ENCODE results near the gene OR5T3. TPM values are rescaled to one million over a fixed set of nuclear protein-coding genes. Genes with fewer than 3 reads are reported as not detected.

Gene OR5T3
- polyA plus RNA-seq, 1 experiment, result not detected

- ChIA-PET CTCF (no interaction called here), POLR2A (no interaction called here)
- no peak for TF ChIP-seq CTCF (IDR thresholded peaks at IDR 0.05; ENCODE audit: insufficient read depth, low read depth, low read length)
- DNase-seq (ENCODE audit: low read depth), result no peak
- H3K36me3 ChIP-seq (ENCODE audit: control insufficient read depth, insufficient read depth, low read length), result no peaks in the 10 kb centered on the region
- H3K27me3 ChIP-seq (ENCODE audit: control insufficient read depth, insufficient read depth, low read length), result no peaks in the 10 kb centered on the region
- no peak within 1 kb of the TSS for H3K4me3 ChIP-seq (ENCODE audit: low read depth, low read length)
Measured at GRCh38 chr11:56273854-56274253, 21.8 kb downstream of the OR5T3 start, which contains the start of gene OR5T1. OR5T1 (plus strand) TSS chr11:56274154; CDS start chr11:56275639, 1,485 bp downstream.

GRCh38 chr11:56292154-56292553 is 40.1 kb downstream of the OR5T3 start, which contains the start of gene OR8H1:
OR8H1 (minus strand) TSS chr11:56292254; CDS start chr11:56291062, 1,192 bp downstream.
- Histone ChIP-seq H3K36me3 (ENCODE audit: control insufficient read depth, insufficient read depth, low read length) (no peaks in the 10 kb centered on the region), H3K4me3 (ENCODE audit: low read depth, low read length) (no peak within 1 kb of the TSS), H3K27me3 (ENCODE audit: control insufficient read depth, insufficient read depth, low read length) (no peaks in the 10 kb centered on the region)
- no peak for DNase-seq (ENCODE audit: low read depth)
- TF ChIP-seq CTCF (IDR thresholded peaks at IDR 0.05; ENCODE audit: insufficient read depth, low read depth, low read length), result no peak
- ChIA-PET POLR2A (no interaction called here), CTCF (no interaction called here)

- CTCF ChIA-PET, result no interaction called here
- H3K27me3 ChIP-seq (ENCODE audit: control insufficient read depth, insufficient read depth, low read length), result no peaks in the 10 kb centered on the region
- no peak overlapping the region for H3K4me3 ChIP-seq (ENCODE audit: low read depth, low read length)
- no peaks in the 10 kb centered on the region for H3K36me3 ChIP-seq (ENCODE audit: control insufficient read depth, insufficient read depth, low read length)
- POLR2A ChIA-PET, result no interaction called here
- no peak for DNase-seq (ENCODE audit: low read depth)
- TF ChIP-seq CTCF (IDR thresholded peaks at IDR 0.05; ENCODE audit: insufficient read depth, low read depth, low read length), result no peak
Measured at GRCh38 chr11:56296898-56297297, 44.8 kb downstream of the OR5T3 start.

Other genes starting within 250 kb of the OR5T3 start
- gene OR5AS1, start 224.6 kb upstream of the OR5T3 start, polyA plus RNA-seq (2011; rRNA removed), result not detected in 2 replicates
- not detected in 2 replicates for gene OR8I2, start 158.9 kb upstream of the OR5T3 start, polyA plus RNA-seq (2011; rRNA removed)
- gene OR8H2, start 148.6 kb upstream of the OR5T3 start, polyA plus RNA-seq (2011; rRNA removed), result not detected in 2 replicates
- not detected in 2 replicates for gene OR8H3, start 129.9 kb upstream of the OR5T3 start, polyA plus RNA-seq (2011; rRNA removed)
- not detected in 2 replicates for gene OR8J3, start 112.1 kb upstream of the OR5T3 start, polyA plus RNA-seq (2011; rRNA removed)
- gene OR8K5, start 91.9 kb upstream of the OR5T3 start, polyA plus RNA-seq (2011; rRNA removed), result not detected in 2 replicates
- gene OR5J2, start 75.6 kb upstream of the OR5T3 start, polyA plus RNA-seq (2011; rRNA removed), result not detected in 2 replicates
- not detected in 2 replicates for gene OR5T2, start 18.0 kb upstream of the OR5T3 start, polyA plus RNA-seq (2011; rRNA removed)
- not detected in 2 replicates for gene OR5T1, start 21.9 kb downstream of the OR5T3 start, polyA plus RNA-seq (2011; rRNA removed)
- gene OR8H1, start 40.0 kb downstream of the OR5T3 start, polyA plus RNA-seq (2011; rRNA removed), result not detected in 2 replicates
- not detected in 2 replicates for gene OR8K3, start 62.9 kb downstream of the OR5T3 start, polyA plus RNA-seq (2011; rRNA removed)
- gene OR8K1, start 93.8 kb downstream of the OR5T3 start, polyA plus RNA-seq (2011; rRNA removed), result not detected in 2 replicates
- gene OR8J1, start 102.0 kb downstream of the OR5T3 start, polyA plus RNA-seq (2011; rRNA removed), result not detected in 2 replicates
- gene OR8U1, start 123.4 kb downstream of the OR5T3 start, polyA plus RNA-seq (2011; rRNA removed), result not detected in 2 replicates
- gene OR5AL1, start 160.4 kb downstream of the OR5T3 start, polyA plus RNA-seq (2011; rRNA removed), result not detected in 2 replicates
- gene OR5M3, start 221.1 kb downstream of the OR5T3 start, polyA plus RNA-seq (2011; rRNA removed), result not detected in 2 replicates
- gene OR5M8, start 239.1 kb downstream of the OR5T3 start, polyA plus RNA-seq (2011; rRNA removed), result not detected in 2 replicates